Measurements from ENCODE around the gene HNRNPR. TPM values are rescaled to one million over a fixed set of nuclear protein-coding genes. Genes with fewer than 3 reads are reported as not detected.
A peak's percentile ranks its signal among the peaks of the same experiment; 100 is the strongest.

HNRNPR gene
- total and polyA plus RNA-seq, 2 donors (not counting 1 experiment from before 2014, with no cell fraction given) = 52.2 to 132 TPM

- Histone ChIP-seq H3K4me2 (replicated peaks; ENCODE audit: low read depth, low read length, poor library complexity, severe bottlenecking) (no peak overlapping the region), H3K27ac (ENCODE audit: low read length in 2 of 2) (peak overlapping the region in 1 of 2 donors; percentile 18), H3K36me3 (replicated peaks in 1 of 2; ENCODE audit: control extremely low read depth in 1 of 2, control insufficient read depth in 1 of 2, extremely low read depth in 1 of 2, insufficient read depth in 2 of 2, low read length in 1 of 2) (peaks cover 4 to 37% of the 10 kb centered on the region in 2 experiments), H3K9me3 (ENCODE audit: control extremely low read depth in 1 of 3, control insufficient read depth in 2 of 3, insufficient read depth in 1 of 3, low read length in 2 of 3) (no peaks in the 10 kb centered on the region), H2AFZ (ENCODE audit: insufficient read depth, low read depth, low read length, poor library complexity, severe bottlenecking) (no peak overlapping the region), H3K4me3 (ENCODE audit: control extremely low read depth in 1 of 5, extremely low read depth in 1 of 5, insufficient read depth in 1 of 5, low read depth in 2 of 5, low read length in 4 of 5) (no peak overlapping the region), H4K20me1 (ENCODE audit: control insufficient read depth, insufficient read depth, low read length, poor library complexity, severe bottlenecking) (no peaks in the 10 kb centered on the region), H3K79me2 (ENCODE audit: control insufficient read depth, insufficient read depth, low read length) (no peaks in the 10 kb centered on the region), H3K27me3 (replicated peaks in 1 of 4; ENCODE audit: control extremely low read depth in 1 of 4, control insufficient read depth in 3 of 4, insufficient read depth in 4 of 4, low read length in 3 of 4) (no peaks in the 10 kb centered on the region), H3K9ac (ENCODE audit: low read length) (no peak overlapping the region), H3K4me1 (ENCODE audit: control insufficient read depth in 2 of 2, insufficient read depth in 2 of 2, low read length in 2 of 2) (no peaks in the 10 kb centered on the region)
- no peaks in the 10 kb centered on the region for H3K27me3 Mint-ChIP-seq
- ChIA-PET POLR2A (no interaction called here), CTCF (no interaction called here)
- TF ChIP-seq EZH2 (IDR thresholded peaks at IDR 0.05; ENCODE audit: borderline replicate concordance, insufficient read depth, low read depth, low read length, poor library complexity, severe bottlenecking) (no peak), CTCF (IDR thresholded peaks at IDR 0.05) (no peak)
- no peak for DNase-seq
- H3K9me3 Mint-ChIP-seq (ENCODE audit: insufficient read depth) = no peaks in the 10 kb centered on the region
- no peak overlapping the region for H3K27ac Mint-ChIP-seq
- 90% methylated on average over 3 of the region's 4 CpGs for WGBS (ENCODE audit: insufficient coverage)
- ATAC-seq (ENCODE audit: low read depth) = no peak
- intact Hi-C loops (cut with micrococcal nuclease) = no loop called here
- H3K4me1 Mint-ChIP-seq = no peaks in the 10 kb centered on the region
- no peak overlapping the region for H3K4me3 Mint-ChIP-seq
Observed at GRCh38 chr1:23304140-23304620, 39.9 kb downstream of the HNRNPR start.

DNA sequence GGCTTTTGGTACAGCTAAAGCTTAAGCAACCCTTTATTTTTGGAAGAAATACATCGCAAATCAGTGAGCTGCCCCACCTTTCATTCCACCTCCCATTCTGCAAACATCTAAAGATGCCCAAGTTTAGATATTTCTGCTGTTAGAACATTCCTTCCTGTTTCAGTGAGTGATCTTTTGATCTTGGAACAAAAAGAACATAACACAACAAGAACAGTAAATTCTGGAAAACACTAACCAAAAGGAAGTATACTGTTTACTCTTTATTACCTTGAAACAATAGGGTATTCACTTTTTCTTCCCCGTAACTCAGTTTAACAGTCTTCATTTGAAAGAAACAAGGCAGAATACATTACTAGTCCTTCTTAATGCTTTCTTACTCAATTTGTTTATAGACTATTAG is 40.6 kb downstream of the HNRNPR start:
- Histone ChIP-seq H3K4me3 (ENCODE audit: control extremely low read depth in 1 of 5, extremely low read depth in 1 of 5, insufficient read depth in 1 of 5, low read depth in 2 of 5, low read length in 4 of 5) (no peak overlapping the region), H3K36me3 (replicated peaks in 1 of 2; ENCODE audit: control extremely low read depth in 1 of 2, control insufficient read depth in 1 of 2, extremely low read depth in 1 of 2, insufficient read depth in 2 of 2, low read length in 1 of 2) (peaks cover 4 to 37% of the 10 kb centered on the region in 2 experiments), H3K9me3 (ENCODE audit: control extremely low read depth in 1 of 3, control insufficient read depth in 2 of 3, insufficient read depth in 1 of 3, low read length in 2 of 3) (no peaks in the 10 kb centered on the region), H2AFZ (ENCODE audit: insufficient read depth, low read depth, low read length, poor library complexity, severe bottlenecking) (no peak overlapping the region), H3K9ac (ENCODE audit: low read length) (no peak overlapping the region), H3K27me3 (replicated peaks in 1 of 4; ENCODE audit: control extremely low read depth in 1 of 4, control insufficient read depth in 3 of 4, insufficient read depth in 4 of 4, low read length in 3 of 4) (no peaks in the 10 kb centered on the region), H3K27ac (ENCODE audit: low read length in 2 of 2) (no peak overlapping the region), H3K79me2 (ENCODE audit: control insufficient read depth, insufficient read depth, low read length) (no peaks in the 10 kb centered on the region), H4K20me1 (ENCODE audit: control insufficient read depth, insufficient read depth, low read length, poor library complexity, severe bottlenecking) (no peaks in the 10 kb centered on the region), H3K4me1 (ENCODE audit: control insufficient read depth in 2 of 2, insufficient read depth in 2 of 2, low read length in 2 of 2) (no peaks in the 10 kb centered on the region), H3K4me2 (replicated peaks; ENCODE audit: low read depth, low read length, poor library complexity, severe bottlenecking) (no peak overlapping the region)
- no CpG with 5 or more reads among the region's 2 CpGs for WGBS (ENCODE audit: insufficient coverage)
- DNase-seq (no peak), ATAC-seq (ENCODE audit: low read depth) (no peak)
- H3K4me3 Mint-ChIP-seq = no peak overlapping the region
- no peaks in the 10 kb centered on the region for H3K27me3 Mint-ChIP-seq
- no peak overlapping the region for H3K27ac Mint-ChIP-seq
- intact Hi-C loops (cut with micrococcal nuclease) = no loop called here
- H3K4me1 Mint-ChIP-seq = no peaks in the 10 kb centered on the region
- TF ChIP-seq CTCF (IDR thresholded peaks at IDR 0.05) (no peak), EZH2 (IDR thresholded peaks at IDR 0.05; ENCODE audit: borderline replicate concordance, insufficient read depth, low read depth, low read length, poor library complexity, severe bottlenecking) (no peak)
- ChIA-PET POLR2A (no interaction called here), CTCF (no interaction called here)
- no peaks in the 10 kb centered on the region for H3K9me3 Mint-ChIP-seq (ENCODE audit: insufficient read depth)

Measured in B cell (primary cell).